H9 (cell line): Measurements from ENCODE around the gene TMEM121. TPM values are rescaled to one million over a fixed set of nuclear protein-coding genes. Genes with fewer than 3 reads are reported as not detected.

Experiments
- DNase-seq: peaks from one replicate; pipeline ENCODE4 v3.0.0-alpha.2; 2017
- H2AFZ ChIP-seq: one replicate; pipeline ENCODE4 v1.6.1; 2013; ENCODE audit warnings: mild to moderate bottlenecking, low read length, control low read depth, moderate library complexity
- H2AK5ac ChIP-seq: 2 replicates; pipeline ENCODE4 v1.6.1; 2013; ENCODE audit warnings: low read length, control low read depth, mixed read lengths; ENCODE audit not compliant: insufficient read length
- H2BK120ac ChIP-seq: one replicate; pipeline ENCODE4 v1.6.1; 2013; ENCODE audit warnings: low read depth, mild to moderate bottlenecking, low read length, control low read depth, inconsistent platforms; ENCODE audit not compliant: poor library complexity, severe bottlenecking
- H2BK12ac ChIP-seq: 2 replicates; pipeline ENCODE4 v1.6.1; 2013; ENCODE audit warnings: low read length, control low read depth, mixed read lengths, low read depth; ENCODE audit not compliant: insufficient read length
- H2BK15ac ChIP-seq: 2 replicates; pipeline ENCODE4 v1.6.1; 2013; ENCODE audit warnings: low read depth, low read length, control low read depth
- H2BK20ac ChIP-seq: one replicate; pipeline ENCODE4 v1.6.1; 2013; ENCODE audit warnings: low read depth, mild to moderate bottlenecking, low read length, control low read depth, inconsistent platforms; ENCODE audit not compliant: poor library complexity, severe bottlenecking
- H2BK5ac ChIP-seq: 2 replicates; pipeline ENCODE4 v1.6.1; 2013; ENCODE audit warnings: low read length, control low read depth, mixed read lengths; ENCODE audit not compliant: insufficient read length
- H3K14ac ChIP-seq: 2 replicates; pipeline ENCODE4 v1.6.1; 2013; ENCODE audit warnings: low read length, control low read depth; ENCODE audit not compliant: insufficient read depth
- H3K18ac ChIP-seq: 2 replicates; pipeline ENCODE4 v1.6.1; 2013; ENCODE audit warnings: low read depth, mild to moderate bottlenecking, mixed read lengths, low read length, control low read depth; ENCODE audit not compliant: insufficient read length
- H3K23ac ChIP-seq: 2 replicates; pipeline ENCODE4 v1.6.1; 2013; ENCODE audit warnings: low read length, control low read depth, mixed read lengths, low read depth; ENCODE audit not compliant: insufficient read length
- H3K23me2 ChIP-seq: 2 replicates; pipeline ENCODE4 v1.6.1; 2013; ENCODE audit warnings: low read depth, mild to moderate bottlenecking, mixed read lengths, low read length, control low read depth; ENCODE audit not compliant: insufficient read length, poor library complexity, severe bottlenecking
- H3K27ac ChIP-seq: 2 replicates; pipeline ENCODE4 v1.5.1; 2013; ENCODE audit warnings: low read length, control low read depth, mixed read lengths, low read depth; ENCODE audit not compliant: insufficient read length
- H3K27me3 ChIP-seq: 2 replicates; pipeline ENCODE4 v1.6.1; 2013; ENCODE audit warnings: low read length, control low read depth, inconsistent platforms; ENCODE audit not compliant: insufficient read depth
- H3K4ac ChIP-seq: 2 replicates; pipeline ENCODE4 v1.6.1; 2013; ENCODE audit warnings: low read depth, mild to moderate bottlenecking, control low read depth, inconsistent platforms, low read length, moderate library complexity
- H3K4me1 ChIP-seq: 2 replicates; pipeline ENCODE4 v1.6.1; 2013; ENCODE audit warnings: low read length, control low read depth, inconsistent platforms; ENCODE audit not compliant: insufficient read depth
- H3K4me2 ChIP-seq: 2 replicates; pipeline ENCODE4 v1.6.1; 2013; ENCODE audit warnings: low read length, control low read depth, mixed read lengths; ENCODE audit not compliant: insufficient read length, insufficient read depth
- H3K56ac ChIP-seq: 2 replicates; pipeline ENCODE4 v1.6.1; 2013; ENCODE audit warnings: low read depth, mild to moderate bottlenecking, mixed read lengths, low read length, control low read depth; ENCODE audit not compliant: insufficient read length
- H3K79me1 ChIP-seq: 2 replicates; pipeline ENCODE4 v1.6.1; 2013; ENCODE audit warnings: low read depth, mild to moderate bottlenecking, moderate library complexity, low read length, control low read depth, inconsistent platforms; ENCODE audit not compliant: insufficient read depth, poor library complexity, severe bottlenecking
- H3K79me2 ChIP-seq: 2 replicates; pipeline ENCODE4 v1.6.1; 2013; ENCODE audit warnings: low read length, control low read depth, inconsistent platforms; ENCODE audit not compliant: insufficient read depth
- H3K9ac ChIP-seq: 2 replicates; pipeline ENCODE4 v1.6.1; 2013; ENCODE audit warnings: low read length, control low read depth, mixed read lengths; ENCODE audit not compliant: insufficient read length; ENCODE audit errors: extremely low read depth
- H3K9me3 ChIP-seq: one replicate; pipeline ENCODE4 v1.6.1; 2013; ENCODE audit warnings: low read depth, low read length, inconsistent platforms; ENCODE audit not compliant: control insufficient read depth
- H3T11ph ChIP-seq: one replicate; pipeline ENCODE4 v1.6.1; 2013; ENCODE audit warnings: mild to moderate bottlenecking, low read length, control low read depth, inconsistent platforms
- H4K20me1 ChIP-seq: one replicate; pipeline ENCODE4 v1.6.1; 2013; ENCODE audit not compliant: control insufficient read depth, insufficient read length, insufficient read depth
- H4K5ac ChIP-seq: 2 replicates; pipeline ENCODE4 v1.6.1; 2013; ENCODE audit warnings: low read depth, mild to moderate bottlenecking, mixed read lengths, low read length, control low read depth; ENCODE audit not compliant: insufficient read length
- H4K8ac ChIP-seq: replicated peaks from 2 replicates; pipeline ENCODE4 v1.6.1; 2013; ENCODE audit warnings: low read length, control low read depth, mixed read lengths, low read depth; ENCODE audit not compliant: insufficient read length
- H4K91ac ChIP-seq: 2 replicates; pipeline ENCODE4 v1.6.1; 2013; ENCODE audit warnings: low read depth, mild to moderate bottlenecking, moderate library complexity, mixed read lengths, low read length, control low read depth; ENCODE audit not compliant: insufficient read length
- H3K27ac Mint-ChIP-seq, 3 experiments: 2 replicates in 2 of 3; 3 replicates in 1 of 3; pipeline ENCODE4 v1.8.0; 2020 to 2021; ENCODE audit warnings: mixed read lengths in 3 of 3, mild to moderate bottlenecking in 1 of 3, moderate library complexity in 1 of 3
- H3K27me3 Mint-ChIP-seq: 2 replicates; pipeline ENCODE4 v1.8.0; 2021; ENCODE audit warnings: low read depth, mild to moderate bottlenecking, moderate library complexity, mixed read lengths
- H3K36me3 Mint-ChIP-seq, 3 experiments: 2 replicates in 2 of 3; 3 replicates in 1 of 3; pipeline ENCODE4 v1.8.0; 2020 to 2021; ENCODE audit warnings: low read depth in 3 of 3, mixed read lengths in 3 of 3; ENCODE audit not compliant: insufficient read depth in 1 of 3
- H3K4me1 Mint-ChIP-seq, 2 experiments: 2 replicates each; pipeline ENCODE4 v1.8.0; 2020; ENCODE audit warnings: mixed read lengths in 2 of 2
- H3K4me3 Mint-ChIP-seq, 2 experiments: 2 replicates in 1 of 2; 3 replicates in 1 of 2; pipeline ENCODE4 v1.8.0; 2020 to 2021; ENCODE audit warnings: mild to moderate bottlenecking in 2 of 2, mixed read lengths in 2 of 2, moderate library complexity in 1 of 2
- H3K9me3 Mint-ChIP-seq, 2 experiments: 2 replicates in 1 of 2; 3 replicates in 1 of 2; pipeline ENCODE4 v1.8.0; 2020; ENCODE audit warnings: mild to moderate bottlenecking in 2 of 2, mixed read lengths in 2 of 2, moderate library complexity in 1 of 2
- CTCF ChIP-seq: fragments of 200-600 bp; sonication (generic); conservative IDR thresholded peaks from 3 replicates; pipeline ENCODE4 v1.8.0; 2021; ENCODE audit warnings: antibody characterized with exemption, mild to moderate bottlenecking
- WGBS: extraction: QIAGEN DNeasy Blood & Tissue Kit; methylation state at CpG from one replicate; pipeline ENCODE4 v1.1.7; 2013; ENCODE audit warnings: missing lambda C conversion rate, low lambda C conversion rate, mixed read lengths; ENCODE audit not compliant: insufficient read length; ENCODE audit errors: extremely low coverage; 5-methylcytosine and 5-hydroxymethylcytosine counted together
- total RNA-seq: library from RNA; stranded (reverse); gene quantifications from 2 replicates; pipeline ENCODE4 v1.2.1, GENCODE V29; 2021

TMEM121 gene
- total RNA-seq, 1 experiment from 2014 or later: 2.6 TPM

- H3K9ac ChIP-seq: no peak overlapping the region
- no peaks in the 10 kb centered on the region for H3K36me3 Mint-ChIP-seq
These were observed 46.8 kb upstream of the TMEM121 start for GRCh38 chr14:105479431-105480158.

More at GRCh38 chr14:105479431-105480158, 46.8 kb upstream of the TMEM121 start:
- Histone ChIP-seq H3K18ac (peak overlapping the region; percentile 74), H3K23ac (no peak overlapping the region), H3K56ac (no peak overlapping the region), H3K4me2 (peak overlapping the region; percentile 32), H3K79me2 (no peaks in the 10 kb centered on the region), H2BK12ac (no peak overlapping the region), H3K27ac (no peak overlapping the region), H2AFZ (no peak overlapping the region), H2BK15ac (no peak overlapping the region), H4K91ac (no peak overlapping the region), H2BK5ac (no peak overlapping the region), H3T11ph (no peak overlapping the region), H2BK20ac (no peak overlapping the region), H4K5ac (no peak overlapping the region), H2AK5ac (no peak overlapping the region), H3K4ac (no peak overlapping the region), H3K9me3 (no peaks in the 10 kb centered on the region), H3K4me1 (no peaks in the 10 kb centered on the region; the same call in 1 of the 2 replicates), H3K27me3 (peaks cover 36% of the 10 kb centered on the region), H4K8ac (no peak overlapping the region), H4K20me1 (no peaks in the 10 kb centered on the region), H3K14ac (no peak overlapping the region), H3K23me2 (peaks cover 12% of the 10 kb centered on the region), H2BK120ac (no peak overlapping the region), H3K79me1 (no peaks in the 10 kb centered on the region)
- Mint-ChIP-seq H3K9me3 (peaks cover 0 to 3% of the 10 kb centered on the region in 2 experiments; a peak in 1 of 5 replicates), H3K27ac (no peak overlapping the region; a peak in 1 of 7 replicates), H3K4me1 (peaks cover 11 to 36% of the 10 kb centered on the region in 2 experiments), H3K4me3 (peak overlapping the region in 1 of 2 experiments; percentile 70; a peak in 4 of 5 replicates), H3K27me3 (peaks cover 81% of the 10 kb centered on the region)
- no peak for TF ChIP-seq CTCF
- no CpG with 5 or more reads among the region's 34 CpGs for WGBS
- DNase-seq: no peak
